OCI-LY7 (cell line): ENCODE data around the gene NT5C2. TPM values are rescaled to one million over a fixed set of nuclear protein-coding genes. Genes with fewer than 3 reads are reported as not detected.

ENCODE experiments used
- BruUV-seq: library from RNA; stranded (reverse); fragments of 400-500 nt; replicated peaks from 2 replicates; lab custom pipeline; 2021; lab: Mats Ljungman, UMichigan
- CTCF ChIA-PET: fragments of 300-600 bp; sonication (Branson Sonifier 250); formaldehyde crosslinking; loops from one replicate; lab custom pipeline; 2022; ENCODE audit warnings: antibody characterized with exemption; ENCODE audit not compliant: unreplicated experiment; lab: Charles Lee
- POLR2A ChIA-PET: fragments of 300-600 bp; sonication (Branson Sonifier 250); formaldehyde crosslinking; loops from one replicate; lab custom pipeline; 2022; ENCODE audit warnings: antibody characterized with exemption; lab: Charles Lee
- DNase-seq: peaks from one replicate; pipeline ENCODE4 v3.0.0-alpha.2; 2015; ENCODE audit warnings: low spot score
- H2AFZ ChIP-seq: fragments of 200-600 bp; sonication (generic), shearing (Covaris generic); 2 replicates; pipeline ENCODE4 v1.6.1; 2014; ENCODE audit warnings: mild to moderate bottlenecking, antibody characterized with exemption, low read length, moderate library complexity
- H3K27ac ChIP-seq: fragments of 200-600 bp; sonication (generic); 2 replicates; pipeline ENCODE4 v1.5.1; 2014; ENCODE audit warnings: mixed run types, low read depth, mild to moderate bottlenecking, moderate library complexity, low read length, inconsistent platforms; ENCODE audit not compliant: poor library complexity, severe bottlenecking
- H3K36me3 ChIP-seq: fragments of 200-600 bp; sonication (generic); 2 replicates; pipeline ENCODE4 v1.6.1; 2014; ENCODE audit warnings: mild to moderate bottlenecking, antibody characterized with exemption, low read length, moderate library complexity, mixed read lengths; ENCODE audit not compliant: insufficient read depth
- H3K4me1 ChIP-seq: fragments of 200-600 bp; sonication (generic); 2 replicates; pipeline ENCODE4 v1.5.1; 2014; ENCODE audit warnings: mild to moderate bottlenecking, low read length; ENCODE audit not compliant: insufficient read depth, poor library complexity, severe bottlenecking
- H3K4me2 ChIP-seq: fragments of 200-600 bp; sonication (generic); 2 replicates; pipeline ENCODE4 v1.6.1; 2014; ENCODE audit warnings: mild to moderate bottlenecking, low read length
- H3K4me3 ChIP-seq: fragments of 200-600 bp; sonication (generic); 2 replicates; pipeline ENCODE4 v1.5.1; 2014; ENCODE audit warnings: mild to moderate bottlenecking, low read depth, low read length; ENCODE audit not compliant: poor library complexity, severe bottlenecking
- H3K79me2 ChIP-seq: fragments of 200-600 bp; sonication (generic); 2 replicates; pipeline ENCODE4 v1.6.1; 2016; ENCODE audit warnings: low read depth, mild to moderate bottlenecking, low read length, moderate library complexity, mixed read lengths; ENCODE audit not compliant: insufficient read depth
- H3K9me2 ChIP-seq: fragments of 200-600 bp; sonication (generic); 2 replicates; pipeline ENCODE4 v1.6.1; 2016; ENCODE audit warnings: mild to moderate bottlenecking, low read length, mixed read lengths; ENCODE audit not compliant: insufficient read depth
- H3K9me3 ChIP-seq: fragments of 200-600 bp; sonication (generic); 2 replicates; pipeline ENCODE4 v1.6.1; 2014; ENCODE audit warnings: mild to moderate bottlenecking, mixed run types, low read length, mixed read lengths
- H4K20me1 ChIP-seq: fragments of 200-600 bp; sonication (generic); 2 replicates; pipeline ENCODE4 v1.6.1; 2014; ENCODE audit warnings: mild to moderate bottlenecking, antibody characterized with exemption, low read length, moderate library complexity, mixed read lengths; ENCODE audit not compliant: insufficient read depth
- CTCF ChIP-seq: fragments of 200-600 bp; sonication (generic); conservative IDR thresholded peaks from 2 replicates; pipeline ENCODE4 v1.5.1; 2014; ENCODE audit warnings: mild to moderate bottlenecking, antibody characterized with exemption, low read length, moderate library complexity, mixed read lengths
- EZH2phosphoT487 ChIP-seq: fragments of 200-600 bp; sonication (generic); IDR thresholded peaks from 2 replicates; pipeline ENCODE4 v1.6.1; 2018; ENCODE audit warnings: low read depth, borderline replicate concordance, mild to moderate bottlenecking, mixed run types, antibody characterized with exemption, low read length, moderate library complexity, mixed read lengths
- intact Hi-C: fragments of 100-400 bp; cut with micrococcal nuclease; formaldehyde crosslinking; loops from one replicate; pipeline ENCODE4 v1.10.0; 2022; ENCODE audit not compliant: unreplicated experiment
- total RNA-seq, 2 experiments: library from RNA; depleted of rRNA in 1 of 2; stranded (reverse); fragments of >200 nt in 1 of 2; shearing (Covaris generic) in 1 of 2; gene quantifications; 2 replicates each; pipeline ENCODE4 v1.2.3, GENCODE V29; 2014 to 2022

Gene NT5C2
- total RNA-seq, 2 experiments from 2014 or later = 72.0 to 87.3 TPM

GRCh38 chr10:103110407-103110806, 82.7 kb downstream of the NT5C2 start:
- H4K20me1 ChIP-seq = no peaks in the 10 kb centered on the region; the same call in 1 of the 2 replicates
- no peak overlapping the region for H3K4me3 ChIP-seq
- no peak overlapping the region for H3K4me2 ChIP-seq
- no peaks in the 10 kb centered on the region for H3K4me1 ChIP-seq
- CTCF ChIA-PET = no interaction called here
- no peak for DNase-seq
- no peak overlapping the region for H3K27ac ChIP-seq
- TF ChIP-seq EZH2phosphoT487 = no peak
- no peak for TF ChIP-seq CTCF
- H3K9me3 ChIP-seq = no peaks in the 10 kb centered on the region
- no TSS peak for BruUV-seq
- H3K9me2 ChIP-seq = no peaks in the 10 kb centered on the region
- peaks cover 12% of the 10 kb centered on the region; the same call in 1 of the 2 replicates for H3K79me2 ChIP-seq
- intact Hi-C loops = no loop called here
- H2AFZ ChIP-seq = no peak overlapping the region
- POLR2A ChIA-PET = interaction anchor here (0.5 to 1.5 kb wide), 4 partner anchors 9 to 1307 kb away, joined by 3 to 5 read pairs (median 3); no protein-coding TSS in a partner anchor
- H3K36me3 ChIP-seq = peaks cover 46% of the 10 kb centered on the region

- intact Hi-C loops = no loop called here
- H3K9me2 ChIP-seq = no peaks in the 10 kb centered on the region
- no peak for TF ChIP-seq EZH2phosphoT487
- peaks cover 49% of the 10 kb centered on the region for H3K36me3 ChIP-seq
- no peak overlapping the region for H3K4me2 ChIP-seq
- no peak overlapping the region for H3K27ac ChIP-seq
- BruUV-seq = no TSS peak
- CTCF ChIA-PET = interaction anchor here (0.6 kb wide), 1 partner anchor 73 kb away, joined by 3 read pairs; no protein-coding TSS in a partner anchor
- no peak overlapping the region for H2AFZ ChIP-seq
- DNase-seq = no peak
- H3K79me2 ChIP-seq = peaks cover 12% of the 10 kb centered on the region; the same call in 1 of the 2 replicates
- POLR2A ChIA-PET = interaction anchor here (0.5 to 1.5 kb wide), 4 partner anchors 9 to 1727 kb away, joined by 3 to 5 read pairs (median 3); no protein-coding TSS in a partner anchor
- H3K4me1 ChIP-seq = no peaks in the 10 kb centered on the region
- no peak overlapping the region for H3K4me3 ChIP-seq
- no peaks in the 10 kb centered on the region for H3K9me3 ChIP-seq
- no peaks in the 10 kb centered on the region; the same call in 1 of the 2 replicates for H4K20me1 ChIP-seq
These were observed 83.3 kb downstream of the NT5C2 start for GRCh38 chr10:103109821-103110220.

- Histone ChIP-seq H3K36me3 (peaks cover 68% of the 10 kb centered on the region), H3K9me2 (no peaks in the 10 kb centered on the region), H3K4me3 (no peak overlapping the region), H3K27ac (no peak overlapping the region), H3K79me2 (peaks cover 11% of the 10 kb centered on the region; the same call in 1 of the 2 replicates), H3K4me1 (no peaks in the 10 kb centered on the region), H3K4me2 (no peak overlapping the region), H3K9me3 (no peaks in the 10 kb centered on the region), H4K20me1 (no peaks in the 10 kb centered on the region; the same call in 1 of the 2 replicates), H2AFZ (no peak overlapping the region)
- no peak for TF ChIP-seq CTCF
- TF ChIP-seq EZH2phosphoT487 = no peak
- intact Hi-C loops = no loop called here
- DNase-seq = no peak
- BruUV-seq = no TSS peak
- ChIA-PET POLR2A (interaction anchor here (0.7 to 1.2 kb wide), 3 partner anchors 9 to 134 kb away, joined by 3 to 5 read pairs (median 3); no protein-coding TSS in a partner anchor), CTCF (no interaction called here)
These were observed 86.5 kb downstream of the NT5C2 start for GRCh38 chr10:103106539-103106938.
